Adipocyte (in vitro differentiated cells): ENCODE data around the gene SELENOF.

Experiments
- DNase-seq: peaks from one replicate; pipeline ENCODE4 v3.0.0-alpha.2; 2015; ENCODE audit warnings: low read depth
- H3K27me3 ChIP-seq: replicated peaks from 2 replicates; pipeline ENCODE4 v1.7.0; 2013; ENCODE audit warnings: mild to moderate bottlenecking, low read length, moderate library complexity; ENCODE audit not compliant: control insufficient read depth, insufficient read depth
- H3K36me3 ChIP-seq: 2 replicates; pipeline ENCODE4 v1.7.0; 2013; ENCODE audit warnings: low read length, mild to moderate bottlenecking, moderate library complexity; ENCODE audit not compliant: control insufficient read depth, insufficient read depth, severe bottlenecking
- H3K4me1 ChIP-seq: 2 replicates; pipeline ENCODE4 v1.7.0; 2013; ENCODE audit warnings: mild to moderate bottlenecking, low read length, moderate library complexity; ENCODE audit not compliant: control insufficient read depth, insufficient read depth
- H3K4me3 ChIP-seq: 2 replicates; pipeline ENCODE4 v1.7.0; 2013; ENCODE audit warnings: mild to moderate bottlenecking, low read length, moderate library complexity
- H3K9ac ChIP-seq: 2 replicates; pipeline ENCODE4 v1.7.0; 2013; ENCODE audit warnings: mild to moderate bottlenecking, low read length, moderate library complexity
- H3K9me3 ChIP-seq: 2 replicates; pipeline ENCODE4 v1.7.0; 2013; ENCODE audit warnings: mild to moderate bottlenecking, low read length, moderate library complexity; ENCODE audit not compliant: control insufficient read depth

The SELENOF gene

GRCh38 chr1:86913896-86914600, at the start of gene SELENOF:
Gene SELENOF (minus strand): TSS chr1:86914126. CDS start chr1:86914111, 15 bp downstream.
- H3K9ac ChIP-seq: peak within 1 kb of the TSS; percentile 100
- peaks cover 10% of the 10 kb centered on the region for H3K36me3 ChIP-seq
- H3K27me3 ChIP-seq: no peaks in the 10 kb centered on the region
- H3K4me1 ChIP-seq: peaks cover 34% of the 10 kb centered on the region
- peak within 1 kb of the TSS; percentile 100 for H3K4me3 ChIP-seq
- peak; percentile 100 for DNase-seq
- no peaks in the 10 kb centered on the region for H3K9me3 ChIP-seq

DNA sequence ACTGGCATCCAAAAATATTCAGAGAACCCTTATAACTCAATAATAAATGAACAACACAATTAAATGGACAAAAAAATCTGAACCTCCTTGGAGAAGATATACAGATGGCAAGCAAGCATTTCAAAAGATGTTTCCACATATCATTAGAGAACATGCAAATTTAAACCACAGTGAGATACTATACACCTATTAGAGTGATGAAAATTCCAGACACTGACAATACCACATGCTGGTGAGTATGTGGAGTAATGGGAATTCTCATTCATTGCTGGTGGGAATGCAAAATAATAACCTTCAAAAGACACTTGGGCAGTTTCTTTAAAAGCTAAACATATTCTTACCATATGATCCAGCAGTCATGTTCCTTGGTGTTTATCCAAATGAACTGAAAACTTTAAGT, 46.6 kb upstream of the SELENOF start:
- no peak overlapping the region for H3K4me3 ChIP-seq
- H3K36me3 ChIP-seq: no peaks in the 10 kb centered on the region
- DNase-seq: no peak
- peaks cover 5% of the 10 kb centered on the region for H3K4me1 ChIP-seq
- no peak overlapping the region for H3K9ac ChIP-seq
- H3K27me3 ChIP-seq: no peaks in the 10 kb centered on the region
- H3K9me3 ChIP-seq: no peaks in the 10 kb centered on the region

GRCh38 chr1:86957221-86957620, 43.3 kb upstream of the SELENOF start:
- no peaks in the 10 kb centered on the region for H3K27me3 ChIP-seq
- no peaks in the 10 kb centered on the region for H3K36me3 ChIP-seq
- H3K9me3 ChIP-seq: no peaks in the 10 kb centered on the region
- H3K4me1 ChIP-seq: no peaks in the 10 kb centered on the region
- peak; percentile 28 for DNase-seq
- no peak overlapping the region for H3K9ac ChIP-seq
- no peak overlapping the region for H3K4me3 ChIP-seq

- no peaks in the 10 kb centered on the region for H3K9me3 ChIP-seq
- no peaks in the 10 kb centered on the region for H3K36me3 ChIP-seq
- no peak overlapping the region for H3K4me3 ChIP-seq
- H3K4me1 ChIP-seq: peaks cover 9% of the 10 kb centered on the region
- H3K27me3 ChIP-seq: no peaks in the 10 kb centered on the region
- no peak for DNase-seq
- H3K9ac ChIP-seq: no peak overlapping the region
Observed at GRCh38 chr1:86956221-86956620, 42.3 kb upstream of the SELENOF start.

GRCh38 chr1:86955678-86956077, 41.8 kb upstream of the SELENOF start:
- Histone ChIP-seq H3K9ac (no peak overlapping the region), H3K27me3 (no peaks in the 10 kb centered on the region), H3K9me3 (no peaks in the 10 kb centered on the region), H3K4me3 (no peak overlapping the region), H3K4me1 (peaks cover 14% of the 10 kb centered on the region), H3K36me3 (no peaks in the 10 kb centered on the region)
- no peak for DNase-seq

- Histone ChIP-seq H3K9ac (no peak overlapping the region), H3K36me3 (no peaks in the 10 kb centered on the region), H3K27me3 (no peaks in the 10 kb centered on the region), H3K4me3 (no peak overlapping the region), H3K9me3 (no peaks in the 10 kb centered on the region), H3K4me1 (peaks cover 18% of the 10 kb centered on the region)
- DNase-seq: no peak
Observed at GRCh38 chr1:86953167-86953566, 39.2 kb upstream of the SELENOF start.

DNA sequence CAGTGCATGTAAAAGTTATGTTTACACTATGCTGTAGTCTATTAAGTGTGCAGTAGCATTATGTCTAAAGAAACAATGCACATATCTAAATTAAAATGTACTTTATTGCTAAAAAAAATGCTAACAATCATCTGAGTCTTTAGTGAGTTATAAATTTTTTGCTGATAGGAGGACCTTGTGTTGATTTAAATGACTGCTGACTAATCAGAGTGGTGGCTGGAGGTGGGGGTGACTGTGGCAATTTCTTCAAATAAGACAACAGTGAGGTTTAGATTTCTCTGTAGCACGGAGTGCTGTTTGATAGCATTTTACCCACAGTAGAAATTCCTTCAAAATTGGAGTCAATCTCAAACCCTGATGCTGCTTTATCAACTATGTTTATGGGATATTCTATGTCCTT, 37.5 kb upstream of the SELENOF start:
- no peaks in the 10 kb centered on the region for H3K36me3 ChIP-seq
- DNase-seq: no peak
- peaks cover 18% of the 10 kb centered on the region for H3K4me1 ChIP-seq
- H3K9ac ChIP-seq: no peak overlapping the region
- no peaks in the 10 kb centered on the region for H3K27me3 ChIP-seq
- no peaks in the 10 kb centered on the region for H3K9me3 ChIP-seq
- no peak overlapping the region for H3K4me3 ChIP-seq

- Histone ChIP-seq H3K9ac (no peak overlapping the region), H3K4me1 (peaks cover 18% of the 10 kb centered on the region), H3K4me3 (no peak overlapping the region), H3K27me3 (no peaks in the 10 kb centered on the region), H3K9me3 (no peaks in the 10 kb centered on the region), H3K36me3 (no peaks in the 10 kb centered on the region)
- DNase-seq: no peak
Observed at GRCh38 chr1:86950712-86951419, 36.9 kb upstream of the SELENOF start.

GRCh38 chr1:86948212-86948611, 34.3 kb upstream of the SELENOF start:
- H3K9me3 ChIP-seq: no peaks in the 10 kb centered on the region

GRCh38 chr1:86942743-86943142, 28.8 kb upstream of the SELENOF start:
- DNase-seq: no peak

More at GRCh38 chr1:86948212-86948611, 34.3 kb upstream of the SELENOF start:
- no peak overlapping the region for H3K9ac ChIP-seq
- H3K4me1 ChIP-seq: peaks cover 18% of the 10 kb centered on the region
- DNase-seq: no peak
- H3K27me3 ChIP-seq: no peaks in the 10 kb centered on the region
- H3K36me3 ChIP-seq: no peaks in the 10 kb centered on the region
- H3K4me3 ChIP-seq: no peak overlapping the region

GRCh38 chr1:86942042-86942441, 28.1 kb upstream of the SELENOF start:
- DNase-seq: no peak
- no peaks in the 10 kb centered on the region for H3K36me3 ChIP-seq

More at GRCh38 chr1:86942743-86943142, 28.8 kb upstream of the SELENOF start:
- H3K27me3 ChIP-seq: no peaks in the 10 kb centered on the region
- no peak overlapping the region for H3K9ac ChIP-seq
- H3K4me3 ChIP-seq: no peak overlapping the region
- no peaks in the 10 kb centered on the region for H3K36me3 ChIP-seq
- no peaks in the 10 kb centered on the region for H3K9me3 ChIP-seq
- peaks cover 20% of the 10 kb centered on the region for H3K4me1 ChIP-seq

More at GRCh38 chr1:86942042-86942441, 28.1 kb upstream of the SELENOF start:
- H3K9ac ChIP-seq: no peak overlapping the region
- H3K4me3 ChIP-seq: no peak overlapping the region
- peaks cover 20% of the 10 kb centered on the region for H3K4me1 ChIP-seq
- no peaks in the 10 kb centered on the region for H3K27me3 ChIP-seq
- H3K9me3 ChIP-seq: no peaks in the 10 kb centered on the region
